Activated CD8-positive, alpha-beta memory T cell treated with anti-CD3 and anti-CD28 coated beads for 24 hours (primary cell): ENCODE data around the gene MPHOSPH9.
A peak's percentile ranks its signal among the peaks of the same experiment; 100 is the strongest.

ENCODE experiments used
- DNase-seq: peaks from one replicate; pipeline ENCODE4 v3.0.0-alpha.2; 2020

The MPHOSPH9 gene, protein sequence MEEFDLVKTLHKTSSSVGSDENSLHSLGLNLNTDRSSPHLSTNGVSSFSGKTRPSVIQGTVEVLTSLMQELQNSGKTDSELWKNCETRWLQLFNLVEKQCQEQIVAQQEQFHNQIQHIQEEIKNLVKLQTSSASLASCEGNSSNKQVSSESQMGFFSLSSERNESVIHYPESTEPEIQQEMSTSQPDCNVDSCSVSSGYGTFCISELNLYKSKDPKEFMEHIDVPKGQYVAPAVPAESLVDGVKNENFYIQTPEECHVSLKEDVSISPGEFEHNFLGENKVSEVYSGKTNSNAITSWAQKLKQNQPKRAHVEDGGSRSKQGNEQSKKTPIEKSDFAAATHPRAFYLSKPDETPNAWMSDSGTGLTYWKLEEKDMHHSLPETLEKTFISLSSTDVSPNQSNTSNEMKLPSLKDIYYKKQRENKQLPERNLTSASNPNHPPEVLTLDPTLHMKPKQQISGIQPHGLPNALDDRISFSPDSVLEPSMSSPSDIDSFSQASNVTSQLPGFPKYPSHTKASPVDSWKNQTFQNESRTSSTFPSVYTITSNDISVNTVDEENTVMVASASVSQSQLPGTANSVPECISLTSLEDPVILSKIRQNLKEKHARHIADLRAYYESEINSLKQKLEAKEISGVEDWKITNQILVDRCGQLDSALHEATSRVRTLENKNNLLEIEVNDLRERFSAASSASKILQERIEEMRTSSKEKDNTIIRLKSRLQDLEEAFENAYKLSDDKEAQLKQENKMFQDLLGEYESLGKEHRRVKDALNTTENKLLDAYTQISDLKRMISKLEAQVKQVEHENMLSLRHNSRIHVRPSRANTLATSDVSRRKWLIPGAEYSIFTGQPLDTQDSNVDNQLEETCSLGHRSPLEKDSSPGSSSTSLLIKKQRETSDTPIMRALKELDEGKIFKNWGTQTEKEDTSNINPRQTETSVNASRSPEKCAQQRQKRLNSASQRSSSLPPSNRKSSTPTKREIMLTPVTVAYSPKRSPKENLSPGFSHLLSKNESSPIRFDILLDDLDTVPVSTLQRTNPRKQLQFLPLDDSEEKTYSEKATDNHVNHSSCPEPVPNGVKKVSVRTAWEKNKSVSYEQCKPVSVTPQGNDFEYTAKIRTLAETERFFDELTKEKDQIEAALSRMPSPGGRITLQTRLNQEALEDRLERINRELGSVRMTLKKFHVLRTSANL

DNA sequence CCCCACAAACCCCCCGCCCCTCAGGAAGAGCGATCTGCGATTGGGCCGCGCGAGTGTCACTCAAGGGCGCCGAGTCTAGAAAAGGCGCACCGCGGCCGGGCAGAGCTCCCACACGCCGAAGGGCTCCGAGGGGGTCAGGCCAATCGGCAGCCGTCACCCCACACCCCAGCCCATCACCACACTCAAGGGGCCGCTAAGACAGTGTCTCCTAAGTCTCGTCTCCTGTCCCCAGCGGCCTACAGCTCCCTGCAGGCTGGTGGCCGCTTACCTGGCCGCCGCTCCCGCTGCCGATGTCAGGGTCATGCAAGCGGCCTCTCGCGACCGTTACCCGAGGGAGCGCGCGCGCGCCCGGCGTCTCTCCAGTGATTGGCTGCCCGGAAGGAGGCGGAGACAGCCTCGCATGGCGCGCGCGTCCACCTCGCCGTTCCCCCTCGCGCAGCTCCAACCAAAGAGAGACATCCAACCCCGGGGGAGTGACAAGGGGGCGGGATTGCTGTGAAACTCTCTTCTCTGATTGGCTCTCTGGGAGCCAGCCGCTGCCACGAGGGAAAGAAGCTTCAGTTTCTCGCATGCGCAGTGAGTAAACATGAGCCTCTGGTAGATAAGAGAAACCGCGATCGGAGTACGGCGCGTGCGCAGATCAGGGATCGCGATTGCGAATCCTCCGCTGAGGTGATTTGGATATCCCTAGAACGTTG, at the start of gene MPHOSPH9, which contains the start of gene MTRFR:
Gene MPHOSPH9, minus strand, starts transcription at position 335 of the 698 bp plus-strand sequence. CDS start 2,777 bp downstream, outside the sequence.
Gene MTRFR, plus strand, starts transcription at position 630 of the 698 bp plus-strand sequence. CDS start 20,239 bp downstream, outside the sequence.
- peak; percentile 98 for DNase-seq

DNA sequence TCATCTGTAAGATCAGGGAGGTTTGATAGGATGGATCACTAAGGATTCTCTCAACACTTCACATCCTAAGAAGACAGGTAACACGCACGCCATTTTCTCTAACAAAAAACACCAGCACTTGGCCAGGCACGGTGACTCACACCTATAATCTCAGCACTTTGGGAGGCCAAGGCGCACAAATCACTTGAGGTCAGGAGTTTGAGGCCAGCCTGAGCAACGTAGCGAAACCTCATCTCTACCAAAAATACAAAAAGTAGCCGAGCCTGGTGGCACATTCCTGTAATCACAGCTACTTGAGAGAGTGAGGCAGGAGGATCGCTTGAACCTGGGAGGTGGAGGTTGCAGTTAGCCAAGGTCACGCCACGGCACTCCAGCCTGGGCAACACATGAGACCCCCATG, 49.2 kb upstream of the MPHOSPH9 start:
- DNase-seq, result no peak

GRCh38 chr12:123280971-123281370, 48.0 kb upstream of the MPHOSPH9 start:
- no peak for DNase-seq

GRCh38 chr12:123278101-123278627, 45.2 kb upstream of the MPHOSPH9 start:
- no peak for DNase-seq

DNA sequence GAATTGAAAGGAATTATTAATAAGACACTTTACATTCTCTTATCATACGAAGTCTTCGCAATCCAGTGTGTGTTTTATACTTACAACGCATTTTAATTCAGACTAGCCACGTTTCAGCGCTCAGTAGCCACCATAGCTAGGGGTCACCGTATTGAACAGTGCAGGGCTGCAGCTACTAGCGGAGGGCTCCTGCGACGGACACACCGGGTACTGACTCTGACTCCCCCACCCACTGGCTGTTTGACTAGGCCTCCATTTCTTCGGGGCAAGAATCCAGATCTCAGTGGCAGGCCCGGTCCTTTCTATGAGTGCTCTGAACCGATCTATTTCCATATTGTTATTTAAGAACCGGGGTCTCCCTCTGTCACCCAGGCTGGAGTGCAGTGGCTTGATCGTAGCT, 40.2 kb upstream of the MPHOSPH9 start:
- DNase-seq, result no peak

DNA sequence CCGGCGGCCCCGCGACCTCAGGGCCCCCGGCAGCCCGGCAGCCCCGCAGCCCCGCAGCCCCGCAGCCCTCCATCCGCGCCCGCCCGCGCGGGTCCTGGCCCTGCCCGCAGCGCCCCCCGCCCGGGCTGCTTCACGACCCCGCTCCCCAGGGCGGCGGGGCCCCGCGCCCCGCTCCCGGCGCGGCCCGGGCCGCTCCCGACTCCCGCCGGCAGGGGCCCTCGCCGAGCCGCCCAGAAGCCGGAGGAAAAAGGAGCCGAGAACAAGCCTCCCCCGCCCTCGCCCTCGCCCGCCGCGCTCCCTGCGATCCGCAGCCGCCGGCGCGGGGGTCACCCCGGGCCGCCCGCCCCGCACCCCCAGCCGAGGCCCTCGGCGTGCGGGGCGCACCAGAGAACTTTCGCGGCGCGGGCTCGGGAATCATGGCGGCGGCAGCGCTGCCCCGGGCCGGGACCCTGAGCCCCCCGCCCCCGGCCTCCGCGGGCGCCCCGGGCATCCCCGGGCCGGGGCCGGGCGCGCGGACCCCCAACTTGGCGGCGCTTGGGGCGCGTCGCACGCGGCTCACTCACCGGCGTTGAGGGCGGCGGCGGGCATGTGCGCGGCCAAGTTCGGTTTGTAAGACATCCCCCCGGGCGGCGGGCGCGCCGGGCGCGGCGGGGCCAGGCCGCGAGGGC, 38.2 kb upstream of the MPHOSPH9 start:
- DNase-seq, result peak; percentile 87

DNA sequence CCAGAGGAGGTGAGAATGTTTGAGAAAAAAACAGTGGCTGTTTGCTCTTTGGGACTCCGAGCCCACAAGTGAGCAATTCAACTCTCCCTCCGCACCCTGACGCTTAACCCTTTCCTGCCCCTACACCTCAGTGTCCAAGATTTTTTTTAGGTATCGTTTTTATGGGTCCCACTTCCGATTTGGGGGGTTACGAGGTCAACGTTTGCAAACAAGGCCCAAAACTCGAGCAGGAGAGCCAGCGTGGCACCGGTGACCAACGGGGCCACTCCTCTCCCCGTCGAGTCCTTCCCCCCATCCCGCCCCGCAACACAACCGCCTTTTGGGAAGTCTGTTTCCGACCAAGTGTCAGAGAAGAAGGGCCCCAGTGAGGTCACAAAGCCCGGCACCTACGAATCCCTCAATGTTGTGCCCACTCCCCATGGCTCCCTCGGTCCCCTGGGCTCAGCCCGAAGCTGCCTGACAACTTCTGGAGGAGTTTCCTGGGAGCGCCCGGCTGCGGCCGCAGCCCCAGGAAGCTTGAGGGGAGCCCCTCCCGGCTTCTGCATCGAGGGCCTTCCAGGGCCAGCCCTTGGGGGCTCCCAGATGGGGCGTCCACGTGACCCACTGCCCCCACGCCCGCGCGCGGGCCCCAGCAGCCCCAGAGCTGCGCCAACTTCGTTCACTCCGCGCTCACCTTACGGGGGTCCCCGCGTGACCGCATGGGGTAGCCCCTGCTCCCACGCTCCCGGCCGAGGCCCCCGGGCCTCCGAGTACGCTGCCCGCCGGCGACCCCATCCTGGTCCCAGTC, 37.5 kb upstream of the MPHOSPH9 start:
- peak; percentile 73 for DNase-seq

DNA sequence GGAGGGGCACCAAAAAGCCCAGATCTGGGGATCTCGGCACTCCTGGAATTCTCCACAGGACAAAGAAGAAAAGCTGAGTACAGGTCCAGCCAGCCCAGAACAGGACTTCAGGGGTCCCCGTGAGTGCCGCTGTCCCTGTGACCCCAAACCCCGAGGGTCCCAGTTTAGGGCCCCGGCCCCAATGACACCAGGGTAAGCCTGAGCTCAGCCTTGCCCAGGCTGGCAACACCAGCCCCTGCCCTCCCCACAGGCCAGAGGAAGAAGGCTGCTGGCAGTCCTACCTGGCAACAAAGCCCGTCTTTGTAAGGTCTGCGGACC, 36.9 kb upstream of the MPHOSPH9 start:
- DNase-seq, result peak; percentile 68

DNA sequence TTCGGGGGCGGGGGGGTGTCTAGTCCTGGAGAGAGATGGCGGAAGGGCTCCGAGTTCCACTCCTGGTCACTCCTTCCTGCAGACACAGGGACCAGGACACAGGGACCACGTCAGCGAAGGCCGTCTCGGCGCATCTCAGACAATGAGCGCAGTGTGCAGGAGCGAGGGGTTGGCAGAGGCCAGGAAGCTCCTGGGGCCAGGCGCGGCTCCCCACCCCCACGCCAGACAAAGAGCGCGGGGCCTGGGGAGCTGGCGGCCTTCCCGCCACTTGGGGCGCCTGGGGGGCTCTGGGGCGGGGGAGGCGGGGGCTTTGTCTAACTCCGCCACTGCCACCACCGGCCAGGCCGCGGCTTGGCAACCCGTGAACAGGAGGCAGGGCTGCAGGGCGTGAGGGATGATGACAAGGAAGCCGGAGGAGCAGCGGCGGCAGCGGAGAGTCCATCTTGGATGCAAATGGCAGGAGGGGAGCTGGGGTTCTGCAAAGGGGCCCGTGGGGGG, 36.5 kb upstream of the MPHOSPH9 start:
- peak; percentile 76 for DNase-seq

DNA sequence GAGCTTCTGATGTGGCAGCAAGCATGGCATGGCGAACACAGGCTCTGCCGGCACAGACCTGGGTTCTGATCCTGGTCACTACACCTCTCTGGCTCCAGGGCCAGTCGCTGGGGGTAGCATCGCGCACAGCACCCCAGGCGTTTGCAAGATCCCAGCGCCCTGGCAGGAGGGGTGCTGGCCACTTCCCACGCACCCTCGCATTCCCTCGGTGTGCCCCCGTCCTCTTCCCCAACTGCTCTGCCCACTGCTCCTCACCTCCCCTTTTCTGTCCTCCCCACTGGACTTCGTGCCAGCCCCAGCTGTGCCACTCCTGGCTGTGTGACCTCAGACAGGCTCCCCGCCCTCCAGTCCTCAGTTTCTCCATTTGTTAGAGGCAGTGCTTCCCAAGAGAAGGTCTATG, 35.9 kb upstream of the MPHOSPH9 start:
- DNase-seq, result peak; percentile 62

GRCh38 chr12:123267991-123268843, 35.3 kb upstream of the MPHOSPH9 start:
- peak; percentile 68 for DNase-seq

DNA sequence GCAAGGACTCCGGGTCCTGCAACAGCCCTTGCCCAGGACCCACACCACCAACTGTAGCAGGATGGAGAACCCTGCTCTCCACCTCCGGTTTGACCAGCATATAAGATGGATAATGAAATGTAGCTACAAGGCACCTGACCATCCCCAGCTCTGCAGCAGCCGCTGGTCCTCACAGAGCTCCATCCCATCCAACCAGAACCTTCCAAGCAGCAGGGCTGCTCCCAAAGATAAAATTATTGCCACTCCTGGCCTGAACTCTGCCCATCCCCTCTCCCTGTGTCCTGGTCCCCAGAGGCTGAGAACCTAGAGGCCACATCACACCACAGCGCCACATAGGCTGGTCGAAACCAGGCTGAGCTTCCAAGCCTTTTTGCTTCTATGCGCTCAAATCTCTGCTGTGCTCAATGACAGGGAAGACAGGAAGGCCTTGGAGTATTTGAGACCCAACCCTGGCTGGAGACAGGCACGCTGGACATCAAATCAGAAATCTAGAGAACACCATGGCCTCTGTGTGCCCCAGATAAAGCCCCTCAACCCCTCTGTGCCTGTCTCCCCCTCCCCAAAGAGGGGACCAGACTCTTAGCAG, 34.5 kb upstream of the MPHOSPH9 start:
- DNase-seq, result no peak

- no peak for DNase-seq
Observed at GRCh38 chr12:123266679-123267277, 33.8 kb upstream of the MPHOSPH9 start.

DNA sequence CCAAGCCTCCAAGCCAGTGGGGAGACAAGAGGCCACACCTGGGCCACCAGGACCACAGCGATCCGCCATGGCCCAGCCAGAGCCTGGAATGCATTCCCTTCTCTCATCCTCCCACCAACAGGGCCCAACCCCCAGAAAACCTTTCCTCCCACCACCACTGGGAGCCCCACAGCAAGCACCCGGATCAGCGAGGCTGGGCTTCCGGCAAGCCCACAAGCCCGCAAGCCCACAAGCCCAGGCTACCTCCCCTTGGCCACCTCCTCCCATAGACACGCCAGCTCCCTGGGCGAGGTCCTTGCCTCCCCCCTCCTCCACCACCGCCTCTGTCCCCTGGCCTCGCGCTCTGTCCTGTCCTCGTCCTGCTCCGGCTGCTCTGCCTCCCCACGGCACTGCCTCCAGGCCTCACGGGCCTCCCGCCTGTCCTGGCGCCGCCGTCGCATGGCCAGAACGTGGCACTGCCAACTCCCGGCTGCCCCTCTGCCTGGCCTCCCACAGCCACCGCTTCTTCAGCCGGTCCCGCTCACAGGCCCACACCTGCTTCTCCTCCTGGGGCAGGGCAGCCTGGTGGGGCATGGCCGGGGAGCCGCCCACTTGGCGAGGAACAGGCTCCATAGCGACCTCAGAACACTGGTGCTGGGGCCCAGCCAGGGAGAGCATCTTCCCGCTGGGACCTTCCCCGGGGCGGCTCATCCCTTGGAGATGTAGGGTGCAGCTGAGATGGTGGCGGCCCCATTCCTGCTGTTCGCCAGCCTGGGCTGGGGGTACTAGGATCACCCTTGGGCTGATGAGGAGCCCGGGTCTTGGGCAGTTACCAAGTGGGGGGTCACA, 33.1 kb upstream of the MPHOSPH9 start:
- no peak for DNase-seq

DNA sequence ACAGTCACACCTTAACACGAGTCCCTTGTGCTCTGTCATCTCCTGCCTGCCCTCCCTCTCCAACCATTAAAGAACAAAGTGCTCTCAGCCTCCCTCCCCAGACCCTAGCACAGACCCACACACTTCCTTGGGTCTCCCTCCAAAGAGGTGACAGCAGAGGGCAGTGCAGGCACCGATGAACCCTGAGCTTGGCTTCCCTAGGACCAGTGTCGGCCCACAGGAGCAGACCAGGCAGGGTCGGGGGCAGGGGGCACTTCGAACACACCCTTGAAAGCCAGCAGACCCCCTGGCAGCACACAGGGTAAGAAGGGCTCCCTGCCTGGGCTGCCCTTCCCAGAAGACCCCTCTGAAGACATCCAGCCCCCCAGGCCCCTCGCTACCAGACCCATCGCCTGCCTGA, 31.7 kb upstream of the MPHOSPH9 start:
- no peak for DNase-seq

DNA sequence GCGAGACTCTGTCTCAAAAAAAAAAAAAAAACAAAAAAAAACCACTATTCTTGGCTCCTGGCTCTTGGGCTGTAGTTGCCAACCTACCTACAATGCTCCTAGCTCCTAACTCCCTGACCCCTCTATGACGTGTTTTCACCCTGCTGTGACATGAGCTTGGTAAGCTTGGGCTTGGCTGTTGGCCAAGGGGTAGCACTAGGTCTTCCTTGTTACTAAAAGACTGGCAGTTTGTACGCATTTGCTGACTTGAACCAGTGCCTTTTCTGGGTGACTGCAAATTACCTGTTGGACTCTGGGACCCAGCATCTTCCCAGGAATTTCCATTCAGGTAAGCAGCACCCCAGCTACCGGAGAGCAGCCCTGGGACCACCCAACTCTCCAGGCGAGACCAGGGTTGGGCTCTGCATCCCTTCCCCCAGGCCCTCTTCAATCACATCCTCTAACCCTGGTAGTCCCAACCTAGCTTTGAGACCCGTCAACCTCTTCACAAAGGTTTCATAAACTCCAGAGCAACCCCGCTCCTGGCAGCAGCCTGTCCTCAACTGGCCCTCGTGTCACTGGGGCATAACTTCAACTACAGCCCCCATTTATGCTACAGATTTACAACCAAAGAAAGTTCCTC, 30.4 kb upstream of the MPHOSPH9 start:
- no peak for DNase-seq

- DNase-seq, result no peak
Observed at GRCh38 chr12:123261196-123261595, 28.3 kb upstream of the MPHOSPH9 start.
